HTR-8/SVneo (cell line): Measurements from ENCODE around the gene FNIP2.

Experiments used
- DNase-seq: peaks from one replicate; pipeline ENCODE4 v3.0.0; 2011; ENCODE audit warnings: low spot score, mixed read lengths; ENCODE audit not compliant: insufficient read length
- FAIRE-seq: peaks from 2 replicates; lab custom pipeline; 2011; peaks lifted over from hg19 to GRCh38; lab: Jason Lieb, UNC

Gene FNIP2

GRCh38 chr4:158760866-158761265 is 8.0 kb upstream of the FNIP2 start:
- no peak for FAIRE-seq
- no peak for DNase-seq

GRCh38 chr4:158762553-158762952 is 6.3 kb upstream of the FNIP2 start:
- DNase-seq = no peak
- no peak for FAIRE-seq

GRCh38 chr4:158763462-158763861 is 5.4 kb upstream of the FNIP2 start:
- DNase-seq (no peak), FAIRE-seq (no peak)

GRCh38 chr4:158766434-158767044 is 2.3 kb upstream of the FNIP2 start:
- DNase-seq = no peak
- no peak for FAIRE-seq

GRCh38 chr4:158767451-158767850 is 1.4 kb upstream of the FNIP2 start:
- no peak for FAIRE-seq
- DNase-seq = no peak

- no peak for FAIRE-seq
- peak; percentile 30 for DNase-seq
These were observed 522 bp downstream of the FNIP2 start for GRCh38 chr4:158769175-158769921.

GRCh38 chr4:158770671-158771070 is 1.8 kb downstream of the FNIP2 start:
- FAIRE-seq = no peak

GRCh38 chr4:158771776-158772175 is 3.0 kb downstream of the FNIP2 start:
- DNase-seq (no peak), FAIRE-seq (no peak)

More at GRCh38 chr4:158770671-158771070, 1.8 kb downstream of the FNIP2 start:
- DNase-seq = no peak

GRCh38 chr4:158775091-158775651 is 6.3 kb downstream of the FNIP2 start:
- DNase-seq = no peak
- FAIRE-seq = no peak

- FAIRE-seq = no peak
These were observed 7.3 kb downstream of the FNIP2 start for GRCh38 chr4:158776106-158776505.

GRCh38 chr4:158777423-158778155 is 8.8 kb downstream of the FNIP2 start:
- DNase-seq (no peak), FAIRE-seq (peak; percentile 4)

More at GRCh38 chr4:158776106-158776505, 7.3 kb downstream of the FNIP2 start:
- no peak for DNase-seq

- DNase-seq (no peak), FAIRE-seq (no peak)
These were observed 9.4 kb downstream of the FNIP2 start for GRCh38 chr4:158778156-158778711.

- no peak for FAIRE-seq
- no peak for DNase-seq
These were observed 9.9 kb downstream of the FNIP2 start for GRCh38 chr4:158778712-158779111.

- FAIRE-seq (no peak), DNase-seq (no peak)
These were observed 13.1 kb downstream of the FNIP2 start for GRCh38 chr4:158781963-158782362.

- DNase-seq (no peak), FAIRE-seq (no peak)
These were observed 13.9 kb downstream of the FNIP2 start for GRCh38 chr4:158782551-158783360.

- DNase-seq (peak; percentile 34), FAIRE-seq (no peak)
These were observed 15.0 kb downstream of the FNIP2 start for GRCh38 chr4:158783785-158784184.

GRCh38 chr4:158785718-158786117 is 16.9 kb downstream of the FNIP2 start:
- FAIRE-seq (no peak), DNase-seq (no peak)

- no peak for FAIRE-seq
- no peak for DNase-seq
These were observed 17.3 kb downstream of the FNIP2 start for GRCh38 chr4:158786121-158786601.

- FAIRE-seq (no peak), DNase-seq (no peak)
These were observed 18.1 kb downstream of the FNIP2 start for GRCh38 chr4:158786955-158787354.
